NCI-H1092 treated with DMSO at 0.1 percent for 48 hours (cell line): ENCODE measurements around the gene IQGAP1.

ENCODE experiments used
- DNase-seq: peaks from one replicate; lab custom pipeline; 2025; lab: John Stamatoyannopoulos, UW

IQGAP1 gene

GRCh38 chr15:90530250-90531051 lies 142.4 kb downstream of the IQGAP1 start:
- peak; percentile 25 for DNase-seq

- no peak for DNase-seq
These were observed 143.1 kb downstream of the IQGAP1 start for GRCh38 chr15:90531147-90531546.

DNA sequence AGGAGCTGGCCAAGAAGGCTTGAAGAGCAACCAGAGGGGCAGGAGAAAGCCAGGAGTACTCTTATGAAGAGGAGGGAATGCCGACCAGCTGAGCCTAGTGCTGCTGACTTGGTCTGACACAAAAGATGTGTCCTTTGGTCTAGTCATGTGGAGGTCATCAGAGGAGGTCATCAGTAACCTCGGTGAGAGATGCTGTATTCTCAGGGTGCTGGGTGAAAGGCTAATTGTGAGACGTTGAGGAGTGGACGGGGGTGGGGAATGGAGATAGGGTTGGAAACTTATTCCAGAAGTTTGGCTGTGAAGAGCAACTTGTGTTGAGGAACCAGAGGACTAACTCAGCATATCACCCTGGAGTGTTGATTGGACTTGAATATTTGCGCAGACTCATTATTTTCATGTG lies 147.2 kb downstream of the IQGAP1 start:
- DNase-seq: no peak

DNA sequence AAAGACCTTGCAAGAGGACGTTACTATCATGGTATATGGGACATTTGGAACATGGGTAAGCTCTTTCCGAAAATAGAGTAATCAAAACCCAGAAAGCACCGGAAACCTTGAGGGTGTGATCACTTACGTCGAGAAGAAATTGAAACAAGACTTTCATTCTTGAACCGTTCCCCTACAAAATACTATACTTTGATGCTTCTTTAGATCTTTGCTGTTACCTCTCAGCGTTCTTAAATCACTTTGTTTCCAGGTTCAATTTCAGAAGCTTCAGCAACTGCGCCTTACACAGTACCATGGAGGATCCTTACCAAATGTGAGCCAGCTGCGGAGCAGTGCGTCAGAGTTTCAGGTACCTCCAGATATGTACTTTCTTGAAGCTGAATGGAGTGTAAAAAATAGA lies 151.7 kb downstream of the IQGAP1 start:
- DNase-seq: no peak

GRCh38 chr15:90540768-90541167 lies 152.7 kb downstream of the IQGAP1 start:
- DNase-seq: no peak

DNA sequence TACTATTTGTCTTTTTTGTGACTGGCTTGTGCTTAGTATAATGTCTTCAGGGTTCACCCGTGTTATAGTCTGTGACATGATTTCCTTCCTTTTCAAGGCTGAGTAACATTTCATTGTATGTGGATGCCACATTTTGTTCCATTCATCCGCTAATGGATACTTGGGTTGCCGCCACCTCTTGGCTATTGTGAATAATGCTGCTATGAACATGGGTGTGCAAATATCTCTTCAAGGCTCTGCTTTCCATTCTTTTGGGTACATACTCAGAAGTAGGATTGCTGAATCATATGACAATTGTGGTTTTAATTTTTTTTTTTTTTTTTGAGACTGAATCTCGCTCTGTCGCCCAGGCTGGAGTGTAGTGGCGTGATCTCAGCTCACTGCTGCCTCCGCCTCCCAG lies 157.1 kb downstream of the IQGAP1 start:
- no peak for DNase-seq

DNA sequence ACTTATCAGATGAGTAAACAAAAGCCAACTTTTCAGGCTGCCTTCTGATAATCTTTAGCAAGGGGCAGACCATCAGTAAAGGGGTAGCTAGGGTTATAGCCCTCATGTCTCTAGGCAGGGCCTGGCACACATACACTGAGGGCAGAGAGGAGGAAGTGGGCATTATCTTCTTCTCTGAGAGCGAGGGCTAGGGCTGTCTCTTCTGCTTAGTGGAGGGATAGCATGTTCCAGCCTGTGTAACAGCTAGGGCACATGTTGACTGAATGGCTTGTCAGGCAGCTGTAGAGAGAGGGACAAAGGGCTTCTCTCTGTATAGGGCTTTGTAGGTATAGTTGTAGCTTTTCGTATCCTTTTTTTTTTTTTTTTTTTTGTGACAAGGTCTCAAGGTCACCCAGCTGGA lies 159.5 kb downstream of the IQGAP1 start:
- no peak for DNase-seq

DNA sequence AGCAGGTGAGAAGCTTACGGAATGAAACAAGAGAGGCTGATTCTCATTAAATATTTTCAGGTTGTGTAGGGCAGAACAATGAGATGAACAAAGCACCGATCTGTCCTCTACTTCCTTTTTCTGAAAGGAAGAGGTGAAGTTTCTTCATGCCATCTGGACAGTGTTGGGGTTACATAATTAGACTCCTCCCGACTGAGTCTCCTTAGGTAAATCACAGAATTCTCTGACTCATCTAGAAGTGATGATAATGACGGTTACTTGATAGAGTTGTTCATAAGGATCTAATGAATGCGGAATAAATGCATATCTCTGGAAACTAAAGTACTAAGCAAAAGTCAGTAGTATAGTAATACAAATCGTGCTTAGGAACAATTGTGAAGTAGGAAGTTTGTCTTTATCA lies 162.9 kb downstream of the IQGAP1 start:
- DNase-seq: no peak
